ENCODE results near the gene DFFA.

The DFFA gene

DNA sequence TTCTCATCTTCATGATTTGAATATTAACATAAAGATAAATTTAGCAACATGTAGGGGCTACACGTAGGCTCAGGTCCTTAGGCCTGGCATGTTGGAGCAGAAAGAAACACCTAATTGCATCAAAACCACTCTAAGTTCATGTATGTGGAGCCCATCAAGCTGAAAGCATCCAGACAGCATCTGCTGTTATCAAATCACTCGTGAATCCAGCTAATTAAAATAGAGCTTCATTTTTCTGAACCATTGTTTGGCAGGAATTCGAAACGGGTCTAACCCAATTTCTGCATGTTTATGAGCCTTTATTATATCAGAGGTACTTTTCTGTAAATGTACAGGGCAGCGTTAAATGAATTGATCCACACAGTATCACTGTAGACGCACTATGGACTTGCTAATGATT, 48.2 kb upstream of the DFFA start:
- H3K4me3 ChIP-seq (ENCODE audit: low read length, poor library complexity, severe bottlenecking): no peak overlapping the region
- no peaks in the 10 kb centered on the region for H3F3A ChIP-seq (ENCODE audit: low read depth)
- no peak overlapping the region for H3K9ac ChIP-seq (ENCODE audit: low read depth, low read length, poor library complexity, severe bottlenecking)
- H3K79me2 ChIP-seq (ENCODE audit: insufficient read depth, low read length): peaks cover 83% of the 10 kb centered on the region
- no peaks in the 10 kb centered on the region for H3K9me3 ChIP-seq (ENCODE audit: insufficient read depth, low read depth, low read length)
- peaks cover 38% of the 10 kb centered on the region for H3K4me1 ChIP-seq (ENCODE audit: insufficient read depth, low read length, poor library complexity, severe bottlenecking)
- no peak overlapping the region for H2AFZ ChIP-seq (ENCODE audit: low read length)
- no peaks in the 10 kb centered on the region for H3K27me3 ChIP-seq (ENCODE audit: insufficient read depth, low read length, poor library complexity, severe bottlenecking)
- no peak overlapping the region for H3K4me2 ChIP-seq (ENCODE audit: low read depth, low read length, poor library complexity, severe bottlenecking)
- peaks cover 3% of the 10 kb centered on the region for H4K20me1 ChIP-seq (ENCODE audit: insufficient read depth, low read length, poor library complexity, severe bottlenecking)
- no peaks in the 10 kb centered on the region for H3K9me2 ChIP-seq (replicated peaks; ENCODE audit: low read depth, low read length)
- H3K36me3 ChIP-seq (ENCODE audit: insufficient read depth, low read length): peaks cover 11% of the 10 kb centered on the region; the same call in 1 of the 2 replicates
- TF ChIP-seq EZH2phosphoT487 (IDR thresholded peaks at IDR 0.05; ENCODE audit: borderline replicate concordance): no peak
- TF ChIP-seq, protein P1, sequence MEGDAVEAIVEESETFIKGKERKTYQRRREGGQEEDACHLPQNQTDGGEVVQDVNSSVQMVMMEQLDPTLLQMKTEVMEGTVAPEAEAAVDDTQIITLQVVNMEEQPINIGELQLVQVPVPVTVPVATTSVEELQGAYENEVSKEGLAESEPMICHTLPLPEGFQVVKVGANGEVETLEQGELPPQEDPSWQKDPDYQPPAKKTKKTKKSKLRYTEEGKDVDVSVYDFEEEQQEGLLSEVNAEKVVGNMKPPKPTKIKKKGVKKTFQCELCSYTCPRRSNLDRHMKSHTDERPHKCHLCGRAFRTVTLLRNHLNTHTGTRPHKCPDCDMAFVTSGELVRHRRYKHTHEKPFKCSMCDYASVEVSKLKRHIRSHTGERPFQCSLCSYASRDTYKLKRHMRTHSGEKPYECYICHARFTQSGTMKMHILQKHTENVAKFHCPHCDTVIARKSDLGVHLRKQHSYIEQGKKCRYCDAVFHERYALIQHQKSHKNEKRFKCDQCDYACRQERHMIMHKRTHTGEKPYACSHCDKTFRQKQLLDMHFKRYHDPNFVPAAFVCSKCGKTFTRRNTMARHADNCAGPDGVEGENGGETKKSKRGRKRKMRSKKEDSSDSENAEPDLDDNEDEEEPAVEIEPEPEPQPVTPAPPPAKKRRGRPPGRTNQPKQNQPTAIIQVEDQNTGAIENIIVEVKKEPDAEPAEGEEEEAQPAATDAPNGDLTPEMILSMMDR (conservative IDR thresholded peaks at IDR 0.05; ENCODE audit: low read length): no peak

DNA sequence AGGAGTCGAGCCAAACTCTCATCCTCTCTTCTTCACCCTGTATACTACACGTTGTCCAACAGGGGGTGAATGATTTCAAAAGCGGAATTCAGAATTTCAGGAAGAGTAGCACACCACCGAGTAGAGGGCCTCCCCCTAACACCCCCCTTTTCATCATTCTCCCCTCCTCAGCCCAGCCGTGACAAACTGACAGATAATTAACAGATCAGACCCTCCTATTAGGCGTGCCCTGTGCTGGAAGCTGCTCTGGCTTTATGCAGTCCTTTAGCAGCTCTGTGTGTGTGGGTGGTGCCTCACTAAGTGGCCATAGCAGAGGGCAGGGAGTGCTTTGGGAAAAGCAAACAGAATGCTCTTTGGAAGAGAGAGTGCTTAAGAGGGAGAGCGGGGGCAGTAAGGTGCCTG, 46.7 kb upstream of the DFFA start:
- Histone ChIP-seq H3K36me3 (ENCODE audit: insufficient read depth, low read length) (peaks cover 6% of the 10 kb centered on the region; the same call in 1 of the 2 replicates), H3F3A (ENCODE audit: low read depth) (no peaks in the 10 kb centered on the region), H3K4me1 (ENCODE audit: insufficient read depth, low read length, poor library complexity, severe bottlenecking) (peaks cover 49% of the 10 kb centered on the region), H2AFZ (ENCODE audit: low read length) (no peak overlapping the region), H3K27me3 (ENCODE audit: insufficient read depth, low read length, poor library complexity, severe bottlenecking) (no peaks in the 10 kb centered on the region), H3K4me3 (ENCODE audit: low read length, poor library complexity, severe bottlenecking) (no peak overlapping the region), H4K20me1 (ENCODE audit: insufficient read depth, low read length, poor library complexity, severe bottlenecking) (peaks cover 3% of the 10 kb centered on the region), H3K9me2 (replicated peaks; ENCODE audit: low read depth, low read length) (no peaks in the 10 kb centered on the region), H3K79me2 (ENCODE audit: insufficient read depth, low read length) (peaks cover 83% of the 10 kb centered on the region), H3K9me3 (ENCODE audit: insufficient read depth, low read depth, low read length) (no peaks in the 10 kb centered on the region), H3K4me2 (ENCODE audit: low read depth, low read length, poor library complexity, severe bottlenecking) (no peak overlapping the region), H3K9ac (ENCODE audit: low read depth, low read length, poor library complexity, severe bottlenecking) (no peak overlapping the region)
- TF ChIP-seq EZH2phosphoT487 (IDR thresholded peaks at IDR 0.05; ENCODE audit: borderline replicate concordance): no peak
- TF ChIP-seq, protein P1 (conservative IDR thresholded peaks at IDR 0.05; ENCODE audit: low read length): 0 out of 2 replicates have a peak, but pooled peaks have one; percentile 10

DNA sequence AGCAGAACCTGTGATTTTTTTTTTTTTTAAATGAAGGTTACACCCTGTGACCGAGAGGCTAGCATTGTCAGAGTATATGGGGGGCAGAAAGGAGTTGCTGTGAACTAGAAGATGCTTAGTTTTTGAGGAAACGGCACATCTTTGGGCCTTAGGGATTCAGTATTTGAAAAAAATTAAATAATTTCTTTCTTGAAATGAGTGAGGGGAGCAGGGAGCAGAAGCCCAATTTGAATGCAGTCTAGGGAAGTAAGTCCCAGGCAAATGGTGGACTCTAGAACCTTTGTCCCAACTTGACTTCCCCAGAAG, 45.3 kb upstream of the DFFA start:
- no peak for TF ChIP-seq EZH2phosphoT487 (IDR thresholded peaks at IDR 0.05; ENCODE audit: borderline replicate concordance)
- TF ChIP-seq, protein P1 (conservative IDR thresholded peaks at IDR 0.05; ENCODE audit: low read length): no peak
- Histone ChIP-seq H3F3A (ENCODE audit: low read depth) (no peaks in the 10 kb centered on the region), H3K9ac (ENCODE audit: low read depth, low read length, poor library complexity, severe bottlenecking) (peak overlapping the region; percentile 92), H3K4me3 (ENCODE audit: low read length, poor library complexity, severe bottlenecking) (no peak overlapping the region), H3K27me3 (ENCODE audit: insufficient read depth, low read length, poor library complexity, severe bottlenecking) (no peaks in the 10 kb centered on the region), H2AFZ (ENCODE audit: low read length) (no peak overlapping the region), H3K4me2 (ENCODE audit: low read depth, low read length, poor library complexity, severe bottlenecking) (peak overlapping the region; percentile 97), H3K4me1 (ENCODE audit: insufficient read depth, low read length, poor library complexity, severe bottlenecking) (peaks cover 60% of the 10 kb centered on the region), H3K36me3 (ENCODE audit: insufficient read depth, low read length) (peaks cover 6% of the 10 kb centered on the region; the same call in 1 of the 2 replicates), H3K9me2 (replicated peaks; ENCODE audit: low read depth, low read length) (no peaks in the 10 kb centered on the region), H4K20me1 (ENCODE audit: insufficient read depth, low read length, poor library complexity, severe bottlenecking) (peaks cover 3% of the 10 kb centered on the region), H3K9me3 (ENCODE audit: insufficient read depth, low read depth, low read length) (no peaks in the 10 kb centered on the region), H3K79me2 (ENCODE audit: insufficient read depth, low read length) (peaks cover 95% of the 10 kb centered on the region)
